HUES48 (cell line): ENCODE data around the gene SLC24A1.

Source experiments
- H3K27ac ChIP-seq: one replicate; pipeline ENCODE4 v1.7.0; 2013; ENCODE audit warnings: low read depth, low read length, inconsistent platforms
- H3K27me3 ChIP-seq: 2 replicates; pipeline ENCODE4 v1.6.1; 2013; ENCODE audit warnings: mild to moderate bottlenecking, low read length; ENCODE audit not compliant: control insufficient read depth, insufficient read depth
- H3K36me3 ChIP-seq: 2 replicates; pipeline ENCODE4 v1.6.1; 2013; ENCODE audit warnings: low read length; ENCODE audit not compliant: control insufficient read depth, insufficient read depth
- H3K4me1 ChIP-seq: 2 replicates; pipeline ENCODE4 v1.6.1; 2013; ENCODE audit warnings: mild to moderate bottlenecking, low read length; ENCODE audit not compliant: control insufficient read depth, insufficient read depth
- H3K4me3 ChIP-seq: 2 replicates; pipeline ENCODE4 v1.5.1; 2013; ENCODE audit warnings: mild to moderate bottlenecking, low read depth, low read length
- H3K9ac ChIP-seq: 2 replicates; pipeline ENCODE4 v1.6.1; 2013; ENCODE audit warnings: mild to moderate bottlenecking, low read depth, low read length, moderate library complexity
- H3K9me3 ChIP-seq: 2 replicates; pipeline ENCODE4 v1.6.1; 2013; ENCODE audit warnings: low read length; ENCODE audit not compliant: control insufficient read depth, insufficient read depth

SLC24A1 gene

GRCh38 chr15:65619626-65620290 is 2.0 kb upstream of the SLC24A1 start:
- no peaks in the 10 kb centered on the region for H3K27me3 ChIP-seq
- H3K9me3 ChIP-seq, result no peaks in the 10 kb centered on the region
- no peaks in the 10 kb centered on the region for H3K36me3 ChIP-seq
- no peak overlapping the region for H3K4me3 ChIP-seq
- H3K4me1 ChIP-seq, result peaks cover 13% of the 10 kb centered on the region
- no peak overlapping the region for H3K9ac ChIP-seq
- no peak overlapping the region for H3K27ac ChIP-seq

DNA sequence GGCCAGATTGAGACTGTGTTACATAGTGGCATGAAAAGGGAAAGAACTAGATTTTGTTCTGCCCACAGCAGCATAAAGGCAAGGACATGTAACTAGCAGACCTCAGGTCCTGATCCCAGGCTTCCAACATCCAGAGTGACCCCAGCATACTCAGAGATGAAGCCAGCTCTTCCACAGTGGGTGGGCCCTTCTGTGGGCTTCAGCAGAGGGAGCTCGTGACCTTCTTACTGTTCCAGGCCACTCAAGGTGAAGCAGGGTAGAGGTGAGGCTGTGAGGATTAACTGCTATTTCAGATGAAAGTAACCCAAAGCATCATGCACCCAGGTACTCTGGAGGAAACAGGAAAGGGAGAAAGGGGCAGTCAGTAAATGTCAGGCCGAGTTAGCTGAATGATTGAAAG is 905 bp upstream of the SLC24A1 start:
- Histone ChIP-seq H3K36me3 (no peaks in the 10 kb centered on the region), H3K9me3 (no peaks in the 10 kb centered on the region), H3K4me1 (peaks cover 13% of the 10 kb centered on the region), H3K4me3 (no peak overlapping the region), H3K9ac (no peak overlapping the region), H3K27ac (no peak overlapping the region), H3K27me3 (no peaks in the 10 kb centered on the region)

GRCh38 chr15:65623103-65623502 is 1.4 kb downstream of the SLC24A1 start:
- Histone ChIP-seq H3K36me3 (no peaks in the 10 kb centered on the region), H3K9ac (no peak overlapping the region), H3K9me3 (no peaks in the 10 kb centered on the region), H3K27ac (no peak overlapping the region), H3K27me3 (no peaks in the 10 kb centered on the region), H3K4me1 (peaks cover 13% of the 10 kb centered on the region), H3K4me3 (no peak overlapping the region)

DNA sequence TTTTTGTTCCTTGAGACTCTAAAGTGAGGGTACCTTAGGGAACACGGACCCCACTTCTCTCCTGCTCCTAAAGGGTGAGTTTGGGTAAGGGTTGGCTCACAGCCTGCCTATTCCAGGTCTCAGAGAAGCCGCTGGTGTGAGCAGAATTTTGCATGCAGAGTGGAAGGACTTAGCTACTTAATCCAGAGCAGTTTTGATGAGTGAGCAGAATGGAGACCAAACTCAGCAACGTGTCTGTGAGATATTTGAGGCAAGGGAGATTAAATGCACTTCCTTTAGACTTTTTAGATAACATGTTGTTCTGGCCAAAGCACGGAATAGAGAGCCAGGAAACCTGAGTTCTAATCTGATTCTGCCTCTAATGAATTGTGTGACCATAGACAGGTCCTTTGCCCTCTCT is 5.1 kb downstream of the SLC24A1 start:
- Histone ChIP-seq H3K36me3 (no peaks in the 10 kb centered on the region), H3K4me1 (no peaks in the 10 kb centered on the region), H3K9me3 (no peaks in the 10 kb centered on the region), H3K27me3 (no peaks in the 10 kb centered on the region), H3K4me3 (no peak overlapping the region), H3K9ac (no peak overlapping the region), H3K27ac (no peak overlapping the region)

DNA sequence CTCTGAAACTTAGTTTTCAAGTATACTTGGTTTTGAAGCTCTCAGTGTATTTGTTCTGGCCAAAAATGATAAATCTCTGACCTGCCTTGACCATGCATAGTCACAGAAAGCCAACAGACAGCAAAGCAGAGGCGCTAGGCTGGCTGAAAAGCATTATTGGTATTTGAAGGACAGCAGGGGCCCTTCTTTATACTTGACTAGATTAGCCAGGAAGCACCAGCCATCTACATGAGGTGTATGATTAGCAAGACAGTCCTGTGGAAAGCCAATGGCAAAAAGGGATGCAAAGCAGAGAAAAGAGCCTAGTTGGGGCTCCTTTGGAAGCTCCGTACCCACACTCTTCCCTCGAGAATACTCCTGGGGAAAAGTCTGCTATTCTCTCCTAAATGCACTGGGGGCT is 7.8 kb downstream of the SLC24A1 start:
- Histone ChIP-seq H3K27ac (no peak overlapping the region), H3K9ac (no peak overlapping the region), H3K4me3 (no peak overlapping the region), H3K27me3 (no peaks in the 10 kb centered on the region), H3K36me3 (no peaks in the 10 kb centered on the region), H3K4me1 (no peaks in the 10 kb centered on the region), H3K9me3 (no peaks in the 10 kb centered on the region)

DNA sequence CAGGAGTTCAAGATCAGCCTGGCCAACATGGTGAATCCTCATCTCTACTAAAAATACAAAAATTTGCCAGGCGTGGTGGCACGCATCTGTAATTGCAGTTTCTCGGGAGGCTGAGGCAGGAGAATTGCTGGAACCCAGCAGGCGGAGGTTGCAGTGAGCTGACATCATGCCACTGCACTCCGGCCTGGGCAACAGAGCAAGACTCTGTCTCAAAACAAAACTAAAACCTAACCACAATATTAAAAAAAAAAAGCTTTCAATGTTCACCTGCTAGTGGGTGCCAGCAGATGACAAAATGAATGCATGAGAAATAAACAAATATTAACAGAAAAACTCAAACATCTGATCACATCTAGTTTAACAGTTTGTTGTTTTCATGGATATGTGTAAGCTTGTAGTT is 9.0 kb downstream of the SLC24A1 start:
- Histone ChIP-seq H3K4me1 (no peaks in the 10 kb centered on the region), H3K9me3 (no peaks in the 10 kb centered on the region), H3K4me3 (no peak overlapping the region), H3K36me3 (no peaks in the 10 kb centered on the region), H3K27me3 (no peaks in the 10 kb centered on the region), H3K27ac (no peak overlapping the region), H3K9ac (no peak overlapping the region)

DNA sequence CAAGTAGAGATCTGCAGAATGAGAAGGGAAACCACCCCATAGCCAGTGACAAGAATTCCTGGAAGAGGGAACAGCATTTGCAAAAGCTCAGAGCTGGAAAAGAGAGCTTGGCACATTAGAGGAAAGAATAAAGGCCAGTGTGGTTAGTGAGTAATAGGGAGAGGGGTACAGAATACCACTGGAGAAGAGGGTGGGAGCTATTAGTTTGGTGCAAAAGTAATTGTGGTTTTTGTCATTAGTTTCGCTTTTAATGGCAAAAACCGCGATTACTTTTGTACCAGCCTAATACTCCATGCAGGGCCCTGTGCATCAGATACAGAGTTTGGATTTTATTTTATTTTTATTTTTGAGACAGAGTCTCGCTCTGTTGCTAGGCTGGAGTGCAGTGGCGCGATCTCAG is 9.8 kb downstream of the SLC24A1 start:
- Histone ChIP-seq H3K4me1 (no peaks in the 10 kb centered on the region), H3K27ac (no peak overlapping the region), H3K36me3 (no peaks in the 10 kb centered on the region), H3K27me3 (no peaks in the 10 kb centered on the region), H3K9ac (no peak overlapping the region), H3K4me3 (no peak overlapping the region), H3K9me3 (no peaks in the 10 kb centered on the region)

DNA sequence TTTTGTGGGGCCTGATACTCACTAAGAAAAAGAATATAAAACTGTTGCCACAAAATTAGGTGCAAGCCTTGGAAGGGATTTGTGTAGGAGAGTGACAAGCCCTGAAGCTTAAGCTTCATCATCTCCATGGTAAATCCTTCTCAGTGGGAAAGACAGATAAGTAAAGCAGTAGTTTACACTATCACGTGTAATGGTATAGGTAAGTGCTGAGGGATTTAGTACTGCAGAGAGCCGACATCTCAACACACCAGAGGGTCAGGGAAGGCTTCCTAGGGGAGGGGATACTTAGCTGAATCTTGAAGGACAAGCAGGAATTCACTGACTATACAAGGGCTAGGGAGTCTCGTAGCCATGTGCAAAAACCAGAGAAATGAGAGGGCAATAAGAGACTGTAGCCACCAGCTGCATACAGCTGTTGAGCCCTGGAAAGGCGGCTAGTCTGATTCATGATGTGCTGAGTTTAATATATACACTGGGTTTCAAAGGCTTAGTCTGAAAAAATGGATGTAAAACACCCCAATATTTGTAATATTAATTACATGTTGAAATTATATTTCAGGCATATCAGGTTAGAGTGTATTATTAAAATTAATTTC is 11.1 kb downstream of the SLC24A1 start:
- Histone ChIP-seq H3K4me3 (no peak overlapping the region), H3K9ac (no peak overlapping the region), H3K4me1 (no peaks in the 10 kb centered on the region), H3K27ac (no peak overlapping the region), H3K9me3 (no peaks in the 10 kb centered on the region), H3K27me3 (no peaks in the 10 kb centered on the region), H3K36me3 (no peaks in the 10 kb centered on the region)

GRCh38 chr15:65633752-65634151 is 12.0 kb downstream of the SLC24A1 start:
- no peak overlapping the region for H3K9ac ChIP-seq
- H3K9me3 ChIP-seq, result no peaks in the 10 kb centered on the region
- H3K27me3 ChIP-seq, result no peaks in the 10 kb centered on the region
- H3K4me3 ChIP-seq, result no peak overlapping the region
- H3K27ac ChIP-seq, result no peak overlapping the region
- no peaks in the 10 kb centered on the region for H3K36me3 ChIP-seq
- peaks cover 6% of the 10 kb centered on the region for H3K4me1 ChIP-seq

GRCh38 chr15:65634356-65634755 is 12.6 kb downstream of the SLC24A1 start:
- peaks cover 6% of the 10 kb centered on the region for H3K4me1 ChIP-seq
- no peaks in the 10 kb centered on the region for H3K9me3 ChIP-seq
- H3K27me3 ChIP-seq, result no peaks in the 10 kb centered on the region
- no peak overlapping the region for H3K4me3 ChIP-seq
- H3K9ac ChIP-seq, result no peak overlapping the region
- H3K36me3 ChIP-seq, result no peaks in the 10 kb centered on the region
- no peak overlapping the region for H3K27ac ChIP-seq

DNA sequence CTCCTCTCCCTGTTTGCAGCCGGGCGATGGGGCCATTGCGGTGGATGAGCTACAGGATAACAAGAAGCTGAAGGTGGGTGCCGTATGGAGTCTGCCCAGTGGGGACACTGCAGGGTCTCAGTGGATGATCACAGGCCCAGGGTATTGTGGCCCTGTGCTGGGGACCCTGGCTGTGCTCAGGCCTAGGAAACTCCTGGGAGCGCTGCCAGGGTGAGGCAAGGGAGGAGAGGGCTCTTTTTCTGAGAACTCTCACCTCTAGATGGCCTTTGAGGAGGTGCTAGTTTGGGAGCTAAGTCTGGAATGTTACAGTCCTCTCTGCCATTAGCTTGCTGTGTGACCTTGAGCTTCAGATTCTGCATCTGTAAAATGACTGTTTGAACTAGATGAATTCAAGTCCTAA is 16.4 kb downstream of the SLC24A1 start:
- no peaks in the 10 kb centered on the region for H3K36me3 ChIP-seq
- H3K9ac ChIP-seq, result no peak overlapping the region
- no peaks in the 10 kb centered on the region for H3K9me3 ChIP-seq
- no peak overlapping the region for H3K4me3 ChIP-seq
- peaks cover 6% of the 10 kb centered on the region for H3K4me1 ChIP-seq
- H3K27ac ChIP-seq, result no peak overlapping the region
- H3K27me3 ChIP-seq, result no peaks in the 10 kb centered on the region
